ENCODE results near the gene GLE1.

The GLE1 gene

GRCh38 chr9:128550770-128551656 is 46.5 kb downstream of the GLE1 start:
- Histone ChIP-seq H3K27me3 (replicated peaks; ENCODE audit: control insufficient read depth, insufficient read depth, low read length, poor library complexity, severe bottlenecking) (no peaks in the 10 kb centered on the region), H3K4me1 (ENCODE audit: control insufficient read depth, insufficient read depth, low read length, poor library complexity, severe bottlenecking) (peaks cover 45% of the 10 kb centered on the region), H3K4me3 (ENCODE audit: insufficient read depth, low read depth, low read length, poor library complexity, severe bottlenecking) (peak overlapping the region; percentile 70), H3K27ac (ENCODE audit: insufficient read depth, low read length, poor library complexity, severe bottlenecking) (peak overlapping the region; percentile 90), H3K36me3 (ENCODE audit: control insufficient read depth, insufficient read depth, low read length) (no peaks in the 10 kb centered on the region), H3K9me3 (ENCODE audit: control insufficient read depth, low read length) (no peaks in the 10 kb centered on the region)
- DNase-seq, result no peak

GRCh38 chr9:128551657-128552152 is 47.2 kb downstream of the GLE1 start:
- H3K4me3 ChIP-seq (ENCODE audit: insufficient read depth, low read depth, low read length, poor library complexity, severe bottlenecking), result peak overlapping the region; percentile 70
- no peak for DNase-seq

GRCh38 chr9:128552153-128552743 is 47.7 kb downstream of the GLE1 start, which contains the start of gene SPTAN1:
Gene SPTAN1 (plus strand): TSS chr9:128552587. CDS start chr9:128566741, 14,154 bp downstream.
- Histone ChIP-seq H3K36me3 (ENCODE audit: control insufficient read depth, insufficient read depth, low read length) (no peaks in the 10 kb centered on the region), H3K9me3 (ENCODE audit: control insufficient read depth, low read length) (no peaks in the 10 kb centered on the region), H3K27me3 (replicated peaks; ENCODE audit: control insufficient read depth, insufficient read depth, low read length, poor library complexity, severe bottlenecking) (no peaks in the 10 kb centered on the region), H3K4me3 (ENCODE audit: insufficient read depth, low read depth, low read length, poor library complexity, severe bottlenecking) (peak within 1 kb of the TSS; percentile 83), H3K27ac (ENCODE audit: insufficient read depth, low read length, poor library complexity, severe bottlenecking) (peak within 1 kb of the TSS; percentile 90), H3K4me1 (ENCODE audit: control insufficient read depth, insufficient read depth, low read length, poor library complexity, severe bottlenecking) (peaks cover 56% of the 10 kb centered on the region)
- peak; percentile 92 to 94 (median 92) for DNase-seq

More at GRCh38 chr9:128551657-128552152, 47.2 kb downstream of the GLE1 start:
- Histone ChIP-seq H3K36me3 (ENCODE audit: control insufficient read depth, insufficient read depth, low read length) (no peaks in the 10 kb centered on the region), H3K27me3 (replicated peaks; ENCODE audit: control insufficient read depth, insufficient read depth, low read length, poor library complexity, severe bottlenecking) (no peaks in the 10 kb centered on the region), H3K4me1 (ENCODE audit: control insufficient read depth, insufficient read depth, low read length, poor library complexity, severe bottlenecking) (peaks cover 50% of the 10 kb centered on the region), H3K27ac (ENCODE audit: insufficient read depth, low read length, poor library complexity, severe bottlenecking) (peak overlapping the region; percentile 90), H3K9me3 (ENCODE audit: control insufficient read depth, low read length) (no peaks in the 10 kb centered on the region)

GRCh38 chr9:128552744-128553440 is 48.4 kb downstream of the GLE1 start:
- Histone ChIP-seq H3K4me1 (ENCODE audit: control insufficient read depth, insufficient read depth, low read length, poor library complexity, severe bottlenecking) (peaks cover 58% of the 10 kb centered on the region), H3K27ac (ENCODE audit: insufficient read depth, low read length, poor library complexity, severe bottlenecking) (peak overlapping the region; percentile 80), H3K4me3 (ENCODE audit: insufficient read depth, low read depth, low read length, poor library complexity, severe bottlenecking) (peak overlapping the region; percentile 83), H3K9me3 (ENCODE audit: control insufficient read depth, low read length) (no peaks in the 10 kb centered on the region), H3K27me3 (replicated peaks; ENCODE audit: control insufficient read depth, insufficient read depth, low read length, poor library complexity, severe bottlenecking) (no peaks in the 10 kb centered on the region), H3K36me3 (ENCODE audit: control insufficient read depth, insufficient read depth, low read length) (no peaks in the 10 kb centered on the region)
- DNase-seq, result peak in 1 of 3 donors; percentile 51

- Histone ChIP-seq H3K27me3 (replicated peaks; ENCODE audit: control insufficient read depth, insufficient read depth, low read length, poor library complexity, severe bottlenecking) (no peaks in the 10 kb centered on the region), H3K9me3 (ENCODE audit: control insufficient read depth, low read length) (no peaks in the 10 kb centered on the region), H3K4me1 (ENCODE audit: control insufficient read depth, insufficient read depth, low read length, poor library complexity, severe bottlenecking) (peaks cover 65% of the 10 kb centered on the region), H3K4me3 (ENCODE audit: insufficient read depth, low read depth, low read length, poor library complexity, severe bottlenecking) (peak overlapping the region; percentile 83), H3K36me3 (ENCODE audit: control insufficient read depth, insufficient read depth, low read length) (no peaks in the 10 kb centered on the region), H3K27ac (ENCODE audit: insufficient read depth, low read length, poor library complexity, severe bottlenecking) (peak overlapping the region; percentile 80)
- no peak for DNase-seq
Measured at GRCh38 chr9:128553728-128554127, 49.2 kb downstream of the GLE1 start.

- Histone ChIP-seq H3K9me3 (ENCODE audit: control insufficient read depth, low read length) (no peaks in the 10 kb centered on the region), H3K27ac (ENCODE audit: insufficient read depth, low read length, poor library complexity, severe bottlenecking) (peak overlapping the region; percentile 80), H3K36me3 (ENCODE audit: control insufficient read depth, insufficient read depth, low read length) (no peaks in the 10 kb centered on the region), H3K4me3 (ENCODE audit: insufficient read depth, low read depth, low read length, poor library complexity, severe bottlenecking) (peak overlapping the region; percentile 83), H3K27me3 (replicated peaks; ENCODE audit: control insufficient read depth, insufficient read depth, low read length, poor library complexity, severe bottlenecking) (no peaks in the 10 kb centered on the region), H3K4me1 (ENCODE audit: control insufficient read depth, insufficient read depth, low read length, poor library complexity, severe bottlenecking) (peaks cover 70% of the 10 kb centered on the region)
- peak in 1 of 3 donors; percentile 4 for DNase-seq
Measured at GRCh38 chr9:128554155-128554862, 49.8 kb downstream of the GLE1 start.

- no peaks in the 10 kb centered on the region for H3K9me3 ChIP-seq (ENCODE audit: control insufficient read depth, low read length)
- H3K36me3 ChIP-seq (ENCODE audit: control insufficient read depth, insufficient read depth, low read length), result no peaks in the 10 kb centered on the region
- DNase-seq, result no peak
- no peak overlapping the region for H3K4me3 ChIP-seq (ENCODE audit: insufficient read depth, low read depth, low read length, poor library complexity, severe bottlenecking)
- peaks cover 70% of the 10 kb centered on the region for H3K4me1 ChIP-seq (ENCODE audit: control insufficient read depth, insufficient read depth, low read length, poor library complexity, severe bottlenecking)
- H3K27ac ChIP-seq (ENCODE audit: insufficient read depth, low read length, poor library complexity, severe bottlenecking), result peak overlapping the region; percentile 80
- H3K27me3 ChIP-seq (replicated peaks; ENCODE audit: control insufficient read depth, insufficient read depth, low read length, poor library complexity, severe bottlenecking), result no peaks in the 10 kb centered on the region
Measured at GRCh38 chr9:128555180-128555721, 50.7 kb downstream of the GLE1 start.

GRCh38 chr9:128556276-128556675 is 51.8 kb downstream of the GLE1 start:
- H3K27ac ChIP-seq (ENCODE audit: insufficient read depth, low read length, poor library complexity, severe bottlenecking), result peak overlapping the region; percentile 9
- no peaks in the 10 kb centered on the region for H3K36me3 ChIP-seq (ENCODE audit: control insufficient read depth, insufficient read depth, low read length)
- no peaks in the 10 kb centered on the region for H3K27me3 ChIP-seq (replicated peaks; ENCODE audit: control insufficient read depth, insufficient read depth, low read length, poor library complexity, severe bottlenecking)
- no peak for DNase-seq
- no peak overlapping the region for H3K4me3 ChIP-seq (ENCODE audit: insufficient read depth, low read depth, low read length, poor library complexity, severe bottlenecking)
- H3K4me1 ChIP-seq (ENCODE audit: control insufficient read depth, insufficient read depth, low read length, poor library complexity, severe bottlenecking), result peaks cover 60% of the 10 kb centered on the region
- no peaks in the 10 kb centered on the region for H3K9me3 ChIP-seq (ENCODE audit: control insufficient read depth, low read length)

- Histone ChIP-seq H3K27ac (ENCODE audit: insufficient read depth, low read length, poor library complexity, severe bottlenecking) (no peak overlapping the region), H3K4me1 (ENCODE audit: control insufficient read depth, insufficient read depth, low read length, poor library complexity, severe bottlenecking) (peaks cover 54% of the 10 kb centered on the region), H3K4me3 (ENCODE audit: insufficient read depth, low read depth, low read length, poor library complexity, severe bottlenecking) (no peak overlapping the region), H3K9me3 (ENCODE audit: control insufficient read depth, low read length) (no peaks in the 10 kb centered on the region), H3K36me3 (ENCODE audit: control insufficient read depth, insufficient read depth, low read length) (peaks cover 6% of the 10 kb centered on the region), H3K27me3 (replicated peaks; ENCODE audit: control insufficient read depth, insufficient read depth, low read length, poor library complexity, severe bottlenecking) (no peaks in the 10 kb centered on the region)
- DNase-seq, result no peak
Measured at GRCh38 chr9:128556926-128557634, 52.6 kb downstream of the GLE1 start.

All from effector memory CD4-positive, alpha-beta T cell (primary cell).